ENCODE data around the gene TMC6.
"Not testable (repeated sequence)": the region's sequence is repeated elsewhere in the genome, so short reads cannot be mapped to it uniquely, and the experiment has no call there.

The TMC6 gene

DNA sequence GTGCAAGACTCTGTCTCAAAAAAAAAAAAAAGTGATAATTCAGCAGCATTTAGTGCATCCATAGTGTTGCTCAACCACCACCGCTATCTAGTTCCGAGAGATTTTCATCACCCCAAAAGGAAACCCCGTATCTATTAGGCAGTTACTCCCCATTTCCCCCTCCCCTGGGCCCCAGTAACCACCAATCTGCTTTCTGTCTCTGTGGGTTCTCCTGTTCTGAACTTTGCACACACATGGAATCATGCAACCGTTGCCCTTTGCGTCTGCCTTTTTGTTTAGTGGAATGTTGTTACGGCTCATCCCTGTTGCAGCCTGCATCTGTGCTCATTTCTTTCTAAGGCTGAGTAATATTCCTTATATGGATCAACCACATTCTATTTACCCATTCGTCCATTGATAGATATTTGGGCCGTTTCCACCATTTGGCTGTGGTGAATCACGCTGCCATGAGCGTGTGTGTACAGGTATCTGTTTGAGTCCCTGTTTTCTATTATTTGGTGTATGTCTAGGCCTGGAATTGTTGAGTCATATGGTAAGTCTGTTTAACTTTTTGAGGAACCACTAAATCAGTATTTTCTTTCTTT lies 31.1 kb upstream of the TMC6 start:
- no peak for DNase-seq (ENCODE audit: low spot score)

- no peak for DNase-seq (ENCODE audit: low spot score)
Observed at GRCh38 chr17:78154903-78155811, 26.6 kb upstream of the TMC6 start.

GRCh38 chr17:78151514-78152008 lies 23.0 kb upstream of the TMC6 start:
- DNase-seq (ENCODE audit: low spot score) = peak; percentile 51

- no peak for DNase-seq (ENCODE audit: low spot score)
Observed at GRCh38 chr17:78148286-78149016, 19.9 kb upstream of the TMC6 start.

GRCh38 chr17:78147315-78147998 lies 18.9 kb upstream of the TMC6 start:
- DNase-seq (ENCODE audit: low spot score) = no peak

DNA sequence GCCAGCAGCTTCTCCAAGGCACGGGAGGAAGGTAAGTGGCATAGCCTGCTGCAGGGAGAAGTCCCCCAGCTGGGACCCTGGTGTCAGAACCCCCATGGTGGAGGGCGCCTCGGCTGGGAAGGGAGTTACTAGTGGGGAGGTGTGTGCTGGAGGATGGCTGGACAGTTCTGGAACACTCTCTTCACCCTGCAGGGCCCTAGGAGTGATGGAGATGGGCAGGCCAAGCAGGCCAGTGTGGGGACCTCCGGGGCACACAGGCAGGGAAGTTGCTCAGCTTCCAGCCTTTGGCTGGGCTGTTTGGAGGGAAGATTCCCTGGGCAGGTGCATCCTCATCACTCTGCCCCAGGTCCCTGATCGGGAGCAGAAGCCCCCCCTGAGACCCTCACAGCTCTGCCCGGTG lies 18.3 kb upstream of the TMC6 start:
- DNase-seq (ENCODE audit: low spot score) = no peak

DNA sequence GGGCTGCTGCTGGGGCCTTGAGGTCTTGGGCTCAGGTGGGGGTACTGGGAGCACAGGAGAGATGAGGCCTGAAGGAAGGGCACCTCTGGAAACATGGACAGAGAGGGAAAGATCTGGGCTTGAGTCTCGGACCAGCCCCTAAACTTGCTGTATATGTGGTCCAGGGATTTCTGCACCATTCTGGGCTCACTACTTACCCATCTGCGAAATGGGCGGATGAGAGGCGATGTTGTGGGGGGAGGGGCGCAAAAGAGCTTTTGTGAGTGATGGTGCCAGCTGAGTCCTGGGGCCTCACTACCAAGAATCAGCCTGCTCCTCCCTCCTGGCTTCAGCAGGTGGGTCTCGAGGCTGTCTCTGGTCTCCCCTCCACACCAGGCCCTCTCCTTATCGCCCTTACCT lies 17.9 kb upstream of the TMC6 start:
- DNase-seq (ENCODE audit: low spot score) = no peak

- no peak for DNase-seq (ENCODE audit: low spot score)
Observed at GRCh38 chr17:78144736-78145641, 16.4 kb upstream of the TMC6 start.

DNA sequence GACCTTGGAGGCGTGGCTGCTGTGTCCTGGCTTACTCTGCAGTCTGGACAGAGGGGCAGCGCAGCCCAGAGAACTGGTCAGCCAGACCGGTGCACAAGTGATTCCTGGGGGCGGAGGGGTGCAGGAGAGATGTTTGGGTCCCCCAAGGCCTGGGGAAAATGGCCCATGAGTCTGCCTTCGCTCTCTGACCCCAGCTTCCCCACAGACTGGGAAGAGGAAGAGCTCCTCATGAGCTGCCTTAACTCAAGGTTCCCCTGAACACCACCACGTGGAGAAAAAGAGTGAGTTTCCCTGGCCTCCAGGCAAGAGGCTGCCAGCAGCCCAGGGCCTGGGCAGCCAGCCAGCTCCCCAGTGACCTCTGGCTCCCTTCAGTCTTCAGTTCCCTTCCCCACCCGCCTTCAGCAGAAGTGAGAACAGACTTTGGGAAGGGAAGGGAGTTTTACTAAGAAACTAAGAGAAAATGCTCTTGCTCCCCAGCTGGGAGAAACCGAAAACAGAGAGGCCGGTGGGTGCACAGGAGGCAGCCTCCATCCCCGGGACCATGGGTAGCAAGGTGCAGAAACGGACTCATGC lies 15.7 kb upstream of the TMC6 start:
- no peak for DNase-seq (ENCODE audit: low spot score)

GRCh38 chr17:78143214-78144146 lies 14.9 kb upstream of the TMC6 start:
- DNase-seq (ENCODE audit: low spot score) = no peak

GRCh38 chr17:78142119-78142861 lies 13.7 kb upstream of the TMC6 start:
- no peak for DNase-seq (ENCODE audit: low spot score)

DNA sequence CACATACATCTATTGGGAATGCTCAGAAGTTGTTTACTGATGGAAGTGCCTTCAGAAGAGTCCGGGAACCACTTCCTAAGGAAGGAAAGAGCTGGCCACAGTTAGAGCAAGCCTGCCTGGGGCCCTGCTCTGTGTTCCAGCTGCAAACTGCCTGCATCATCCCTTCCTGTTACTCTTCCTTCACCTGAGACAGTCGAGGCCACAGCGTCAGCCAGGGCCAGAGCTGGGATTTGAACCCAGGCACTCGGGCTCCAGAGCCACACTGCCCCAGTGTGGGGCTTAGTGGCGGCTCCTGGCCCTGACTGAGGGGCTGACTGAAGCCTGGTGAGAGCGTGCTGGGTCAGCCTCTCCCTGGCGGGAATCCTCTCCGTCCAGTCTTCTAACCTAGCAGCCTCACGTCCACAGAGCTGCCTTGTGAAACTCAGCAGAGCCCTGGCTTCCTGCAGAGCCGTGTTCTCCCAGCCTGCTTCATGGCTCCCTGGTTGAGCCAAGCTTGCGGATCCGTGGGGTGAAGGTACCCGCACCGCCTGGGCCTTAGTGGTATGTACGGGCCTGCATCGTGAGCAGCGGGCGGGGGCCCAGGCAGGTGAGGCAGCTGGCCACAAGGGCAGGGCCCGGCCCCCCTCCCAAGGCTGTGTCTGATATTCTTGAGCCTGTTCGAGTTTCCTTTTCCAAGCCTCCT lies 13.0 kb upstream of the TMC6 start:
- DNase-seq (ENCODE audit: low spot score) = no peak

GRCh38 chr17:78140169-78141051 lies 11.9 kb upstream of the TMC6 start:
- DNase-seq (ENCODE audit: low spot score) = peak; percentile 94

- not testable (repeated sequence) for DNase-seq (ENCODE audit: low spot score)
Observed at GRCh38 chr17:78139861-78140168, 11.3 kb upstream of the TMC6 start.

GRCh38 chr17:78138204-78139060 lies 9.9 kb upstream of the TMC6 start:
- DNase-seq (ENCODE audit: low spot score) = no peak

GRCh38 chr17:78137392-78138203 lies 9.0 kb upstream of the TMC6 start:
- no peak for DNase-seq (ENCODE audit: low spot score)
